NCI-H128 (cell line): ENCODE results near the gene LGALS3BP.

ENCODE experiments used
- DNase-seq: peaks from one replicate; lab custom pipeline; 2025; ENCODE audit not compliant: unreplicated experiment; lab: John Stamatoyannopoulos, UW

Gene LGALS3BP

DNA sequence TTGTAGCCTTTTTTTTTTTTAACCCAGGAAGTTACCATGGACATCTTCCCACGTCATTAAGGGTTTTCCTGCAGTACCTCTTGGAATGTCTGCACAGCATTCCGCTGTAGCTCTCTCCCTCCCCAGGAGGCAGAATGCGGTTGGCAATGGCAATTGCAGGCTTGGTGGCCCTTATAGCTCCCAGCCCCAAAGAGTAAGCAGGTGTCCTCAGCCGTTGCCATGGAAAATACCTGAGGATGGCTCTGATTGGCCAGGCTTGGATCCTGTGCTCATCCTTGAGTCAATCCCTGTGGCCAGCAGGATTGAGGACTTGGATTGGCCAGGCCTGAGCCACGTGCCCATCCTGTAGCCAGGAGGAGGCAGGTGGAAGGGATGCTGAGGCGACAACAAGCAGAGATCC is 39.0 kb downstream of the LGALS3BP start:
- DNase-seq = no peak

- DNase-seq = no peak
These were observed 39.5 kb downstream of the LGALS3BP start for GRCh38 chr17:78940258-78940657.

DNA sequence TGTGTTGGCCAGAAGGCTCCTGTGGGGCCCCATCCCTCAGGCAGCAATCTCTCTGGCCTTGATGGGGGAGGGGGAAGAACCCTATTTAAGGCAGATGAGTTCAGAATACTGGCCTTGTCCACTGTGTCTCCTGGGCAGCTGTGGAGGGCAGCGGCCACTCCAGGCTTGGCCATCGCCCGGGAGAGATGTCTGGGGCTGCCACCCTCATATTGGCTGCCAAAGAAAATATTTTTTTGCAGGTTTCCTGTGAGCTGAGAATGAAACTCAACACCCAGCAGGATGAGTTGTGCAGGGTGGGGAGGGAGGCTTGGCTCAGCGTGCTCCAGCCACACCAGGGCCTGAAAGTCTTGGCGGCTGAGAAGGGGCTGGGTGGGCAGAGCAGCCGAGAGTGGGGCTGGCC is 40.1 kb downstream of the LGALS3BP start:
- no peak for DNase-seq

DNA sequence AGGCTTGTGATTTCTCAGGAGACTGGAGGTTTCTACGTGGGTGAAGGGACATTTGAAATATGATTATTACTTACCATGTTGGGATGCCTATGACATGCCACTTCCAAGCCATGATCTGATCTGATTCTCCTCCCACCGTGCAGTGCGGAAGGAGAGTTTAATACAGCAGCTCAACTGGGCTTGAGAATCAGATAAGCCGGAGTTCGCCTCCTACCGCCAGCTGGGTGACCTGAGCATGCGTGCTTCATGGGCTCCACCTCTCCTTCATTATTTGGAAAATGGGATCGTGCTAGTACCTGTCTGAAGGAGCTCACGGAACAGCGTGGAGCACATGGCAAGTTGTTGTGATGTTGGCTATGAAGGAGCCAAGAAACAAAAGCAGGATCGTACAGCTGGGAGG is 42.2 kb downstream of the LGALS3BP start:
- DNase-seq = no peak

GRCh38 chr17:78935419-78936323 is 44.1 kb downstream of the LGALS3BP start:
- no peak for DNase-seq

- no peak for DNase-seq
These were observed 44.9 kb downstream of the LGALS3BP start for GRCh38 chr17:78934681-78935418.

DNA sequence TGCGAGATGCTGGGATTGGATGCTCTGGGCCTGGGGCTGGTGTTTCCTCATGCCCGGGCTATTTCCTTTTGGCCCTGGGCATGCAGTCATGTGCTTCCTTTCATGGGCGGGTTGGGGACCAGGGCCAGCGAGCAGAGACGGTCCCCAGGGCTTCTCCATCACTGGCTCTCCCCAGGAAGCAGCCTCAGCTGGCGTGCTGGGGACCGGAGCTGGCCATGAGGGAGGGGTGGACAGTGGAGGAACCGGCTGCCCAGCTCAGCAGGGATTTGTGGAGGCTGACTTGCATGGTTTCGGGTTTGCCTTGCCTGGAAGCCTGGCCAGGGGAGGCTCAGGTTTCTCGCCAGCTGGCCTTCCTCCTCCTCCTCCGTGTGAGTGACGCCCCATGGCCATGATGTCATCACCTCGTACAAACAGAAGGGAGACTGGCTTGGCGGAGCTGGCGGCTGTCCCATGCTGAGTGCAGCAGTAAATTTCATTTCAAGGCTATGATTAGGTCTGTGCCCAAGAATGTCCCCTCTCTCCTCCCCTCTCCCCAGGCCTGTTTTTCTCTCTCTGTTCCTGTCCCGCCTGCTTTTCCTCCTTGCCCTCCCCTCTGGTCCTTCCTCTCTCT is 45.7 kb downstream of the LGALS3BP start:
- no peak for DNase-seq

- DNase-seq = no peak
These were observed 46.4 kb downstream of the LGALS3BP start for GRCh38 chr17:78933025-78933958.

- DNase-seq = no peak
These were observed 49.6 kb downstream of the LGALS3BP start for GRCh38 chr17:78929908-78930775.

DNA sequence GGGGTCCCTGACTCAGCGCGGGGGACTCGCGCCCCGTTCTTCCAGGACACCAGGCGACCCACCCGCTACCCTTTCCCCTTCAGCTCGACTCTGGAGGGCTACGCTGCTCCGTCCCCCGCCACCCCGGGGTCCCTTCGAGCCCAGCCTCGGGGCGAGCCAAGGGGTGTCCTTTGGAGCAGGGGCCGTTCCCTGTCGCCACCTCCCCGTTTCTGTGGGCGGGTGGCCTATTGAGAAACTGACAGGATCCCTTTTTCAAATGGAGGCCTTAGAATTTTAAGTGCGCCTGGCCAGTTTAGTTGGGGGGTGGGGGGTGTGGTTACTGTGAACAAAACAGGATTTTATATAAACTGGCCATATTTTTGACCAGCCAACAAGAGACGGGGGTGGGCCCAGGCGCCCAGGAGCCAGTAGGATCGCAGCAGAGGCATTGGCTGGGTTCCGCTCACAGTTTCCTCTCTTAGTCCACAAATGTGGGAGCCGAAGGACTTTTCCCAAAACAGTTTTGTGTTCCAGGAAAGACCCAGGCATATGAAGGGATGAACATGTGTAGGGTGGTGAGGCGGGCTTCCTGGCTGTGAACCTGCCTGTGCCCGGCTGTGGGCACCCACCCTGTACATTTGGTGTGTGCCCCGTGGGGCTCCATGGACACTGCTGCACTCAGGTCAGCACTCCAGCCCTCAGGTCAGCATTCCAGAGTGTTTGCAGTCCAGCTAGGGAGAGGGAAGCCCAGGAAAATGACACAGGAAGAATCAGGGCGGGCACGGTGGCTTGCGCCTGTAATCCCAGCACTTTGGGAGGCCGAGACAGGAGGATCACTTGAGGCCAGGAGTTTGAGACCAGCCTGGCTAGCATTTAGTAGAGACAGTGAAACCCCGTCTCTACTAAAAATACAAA is 53.8 kb downstream of the LGALS3BP start:
- no peak for DNase-seq

DNA sequence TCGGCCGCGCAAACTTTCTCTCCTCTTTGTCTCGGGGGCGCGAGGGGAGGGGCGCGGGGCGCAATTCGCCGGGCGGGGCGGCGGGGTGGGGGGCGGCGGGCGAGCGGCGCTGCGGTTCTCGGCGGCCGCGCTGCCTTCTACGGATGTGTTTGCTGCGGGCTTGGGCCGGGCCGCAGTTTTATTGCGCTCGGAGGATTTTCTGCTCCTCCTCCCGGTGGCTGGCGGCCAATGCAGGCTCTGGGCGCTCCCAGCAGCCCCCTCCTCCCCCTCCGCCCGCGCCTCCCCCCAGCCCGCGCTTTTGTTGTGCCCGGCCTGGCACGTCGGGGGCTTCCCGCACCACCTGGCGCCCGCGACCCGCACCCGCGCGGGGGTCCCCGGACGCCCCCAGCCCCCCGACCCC is 54.5 kb downstream of the LGALS3BP start, which contains the start of gene TIMP2:
TIMP2 (minus strand) TSS at position 154 of the 400 bp plus-strand sequence. CDS start 299 bp downstream, outside the sequence.
- peak; percentile 64 for DNase-seq

DNA sequence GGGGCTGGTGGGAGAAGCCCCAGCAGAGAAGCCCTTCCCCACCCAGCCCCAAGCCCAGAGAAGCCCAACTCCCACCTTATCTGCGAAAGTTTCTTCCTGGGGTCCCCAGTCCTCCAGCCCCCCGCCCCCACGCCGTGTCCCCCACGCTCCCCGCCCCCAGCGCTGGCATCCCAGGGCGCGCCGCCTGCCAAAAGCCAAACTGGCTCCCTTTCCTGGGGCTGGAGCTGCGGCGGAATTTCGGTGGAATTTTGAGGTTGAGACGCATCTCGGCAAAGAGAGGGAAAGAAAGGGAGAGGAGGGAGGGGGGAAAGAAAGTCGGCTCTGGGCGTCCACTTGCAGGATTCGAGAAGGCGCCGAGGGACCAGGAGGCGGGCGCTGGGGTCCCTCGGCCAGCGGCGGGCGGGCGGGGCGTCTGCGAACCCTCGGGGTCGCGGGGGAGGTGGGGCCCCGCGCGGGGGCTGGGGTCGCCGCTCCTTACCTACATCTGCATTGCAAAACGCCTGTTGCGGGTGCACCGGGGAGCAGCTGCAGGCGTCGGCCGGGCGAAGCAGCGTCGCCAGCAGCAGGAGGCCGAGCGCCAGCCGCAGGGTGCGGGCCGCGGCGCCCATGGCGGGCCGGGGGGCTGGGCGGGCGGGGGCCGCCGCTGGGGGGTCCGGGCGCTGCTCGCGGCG is 55.1 kb downstream of the LGALS3BP start:
- no peak for DNase-seq

- DNase-seq = no peak
These were observed 55.9 kb downstream of the LGALS3BP start for GRCh38 chr17:78923660-78924453.

DNA sequence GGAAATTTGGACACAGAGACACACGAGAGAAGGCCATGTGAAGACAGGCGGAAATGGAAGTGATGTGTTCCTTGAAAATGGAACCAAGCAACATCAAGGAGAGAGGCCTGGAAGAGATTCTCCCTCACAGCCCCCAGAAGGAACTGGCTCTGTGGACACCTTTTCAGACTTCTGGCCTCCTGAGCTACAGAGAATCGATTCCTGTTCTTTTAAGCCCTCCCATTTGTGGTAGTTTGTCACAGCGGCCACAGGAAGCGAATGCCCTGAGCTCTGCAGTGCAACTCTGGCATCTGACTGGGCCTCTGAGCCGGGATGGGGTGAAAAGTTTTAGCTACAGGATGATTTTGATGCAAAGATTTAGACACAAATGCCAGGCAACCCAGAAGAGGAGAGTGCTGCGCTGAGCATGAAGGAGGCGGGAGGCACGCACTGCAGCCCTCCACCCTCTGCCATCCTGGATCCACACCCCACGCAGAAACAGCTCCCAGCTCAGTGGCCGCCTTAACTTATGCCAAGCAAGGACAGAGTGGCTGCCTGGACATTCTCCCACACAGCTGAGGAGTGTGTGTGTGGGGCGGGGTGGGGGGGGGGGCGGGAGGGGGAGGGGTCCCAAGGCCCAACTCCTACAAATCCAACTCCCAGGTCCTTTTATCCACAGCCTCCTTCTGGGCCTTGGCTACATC is 56.8 kb downstream of the LGALS3BP start:
- no peak for DNase-seq

DNA sequence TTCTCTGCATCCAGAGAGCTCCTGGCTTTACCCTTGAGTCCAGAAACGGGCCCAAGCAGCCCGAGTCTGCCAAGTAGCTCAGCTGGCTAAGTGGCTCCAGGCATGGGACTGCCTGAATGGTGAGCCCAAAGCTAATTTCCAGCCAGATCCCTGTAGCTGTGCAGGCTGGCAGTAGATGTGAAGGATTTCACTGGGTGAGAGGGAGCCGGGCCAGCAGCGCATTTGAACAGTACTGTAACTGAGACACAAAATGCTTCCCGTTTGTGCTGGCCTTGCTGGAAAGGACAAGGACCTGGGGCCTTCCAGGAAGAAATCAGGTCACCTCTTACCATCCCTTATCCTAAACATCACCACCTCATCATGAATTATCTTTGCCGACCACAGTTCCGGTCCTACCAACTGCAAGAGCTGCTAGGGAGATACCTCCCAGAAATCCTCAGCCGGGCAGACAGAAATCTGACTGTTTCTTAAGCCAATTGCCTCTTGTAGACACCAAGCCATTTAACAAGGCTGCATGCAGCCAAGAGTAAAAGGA is 58.2 kb downstream of the LGALS3BP start:
- DNase-seq = no peak
